Left lung (tissue), 10 donors: ENCODE measurements around the gene CASKIN1. TPM values are rescaled to one million over a fixed set of nuclear protein-coding genes. Genes with fewer than 3 reads are reported as not detected.

Experiments used
- ATAC-seq: fragments of 200-7000 bp; cut with Tn5 transposase; one replicate; pipeline ENCODE4 v1.9.1; 2020; ENCODE audit warnings: moderate library complexity
- DNase-seq, 4 donors: peaks; one replicate each; pipeline ENCODE4 v3.0.0-alpha.2; 2013 to 2020
- H3K27ac ChIP-seq, 2 donors: fragments of 200-600 bp; sonication (generic) in 1 of 2; one replicate each; pipeline versions ENCODE4 v1.5.0 to v1.8.0; 2020 to 2021
- H3K27me3 ChIP-seq, 2 donors: fragments of 200-600 bp; sonication (generic) in 1 of 2; one replicate each; pipeline versions ENCODE4 v1.5.0 to v1.8.0; 2020 to 2021
- H3K36me3 ChIP-seq, 2 donors: fragments of 200-600 bp; sonication (generic) in 1 of 2; one replicate each; pipeline versions ENCODE4 v1.5.0 to v1.8.0; 2020 to 2021
- H3K4me1 ChIP-seq, 2 donors: fragments of 200-600 bp; one replicate each; pipeline ENCODE4 v1.8.0; 2021
- H3K4me3 ChIP-seq, 2 donors: fragments of 200-600 bp; sonication (generic) in 1 of 2; one replicate each; pipeline versions ENCODE4 v1.5.0 to v1.8.0; 2020 to 2021; ENCODE audit warnings: mild to moderate bottlenecking in 1 of 2
- H3K9me3 ChIP-seq, 2 donors: fragments of 200-600 bp; sonication (generic) in 1 of 2; one replicate each; pipeline versions ENCODE4 v1.5.0 to v1.8.0; 2020 to 2021
- intact Hi-C, 2 donors: fragments of 100-400 bp; cut with DNase I; formaldehyde crosslinking; loops; one replicate each; pipeline versions ENCODE4 v1.11.2 to v1.14.2; 2022
- polyA plus RNA-seq, 6 donors: library from polyadenylated mRNA; unstranded; fragments of 120-200 nt; gene quantifications; one replicate each; pipeline ENCODE4 v1.2.1, GENCODE V29; 2013; ENCODE audit not compliant: insufficient read length in 6 of 6
- total RNA-seq, 2 donors: library from RNA; stranded (reverse); fragmentation: NEBNext Ultra II Directional; extraction: Animal tissue kit (Norgen Biotek cat#: 25700); gene quantifications; one replicate each; pipeline ENCODE4 v1.2.1, GENCODE V29; 2021
- TF ChIP-seq, protein P1 (sequence below), 2 donors: fragments of 200-600 bp; sonication (generic) in 1 of 2; IDR thresholded peaks; one replicate each; pipeline versions ENCODE4 v1.5.0 to v1.8.0; 2021; ENCODE audit warnings: antibody characterized with exemption in 2 of 2
- donor health status: DM: no; HTN: yes; CAD: no.
- donor health status: DM: no; HTN: no; CAD: no.

Gene CASKIN1
- total and polyA plus RNA-seq, 8 donors: 0.05 to 0.56 (median 0.32) TPM

DNA sequence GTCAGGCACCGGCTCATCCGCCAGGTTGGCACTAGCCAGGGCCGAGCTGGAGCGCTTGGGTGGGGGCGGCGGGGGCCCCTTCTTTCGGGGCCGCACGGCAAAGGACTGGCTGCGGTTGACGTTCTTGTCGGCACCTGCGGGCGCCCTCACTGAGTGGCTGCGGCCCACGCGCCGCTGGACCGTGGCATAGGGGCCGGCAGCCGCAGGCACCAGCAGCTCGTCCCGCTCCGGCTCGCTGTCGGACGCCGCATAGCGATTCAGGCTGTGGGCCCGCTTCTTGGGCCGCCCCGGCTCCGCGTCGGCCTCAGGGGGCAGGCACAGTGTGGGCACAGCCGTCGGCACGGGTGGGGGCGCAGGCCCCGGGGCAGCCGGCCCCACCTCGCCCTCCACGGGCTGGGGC is 15.9 kb downstream of the CASKIN1 start:
- ATAC-seq (no peak), DNase-seq (no peak)
- H3K36me3 ChIP-seq: peaks cover 0 to 32% of the 10 kb centered on the region in 2 donors

DNA sequence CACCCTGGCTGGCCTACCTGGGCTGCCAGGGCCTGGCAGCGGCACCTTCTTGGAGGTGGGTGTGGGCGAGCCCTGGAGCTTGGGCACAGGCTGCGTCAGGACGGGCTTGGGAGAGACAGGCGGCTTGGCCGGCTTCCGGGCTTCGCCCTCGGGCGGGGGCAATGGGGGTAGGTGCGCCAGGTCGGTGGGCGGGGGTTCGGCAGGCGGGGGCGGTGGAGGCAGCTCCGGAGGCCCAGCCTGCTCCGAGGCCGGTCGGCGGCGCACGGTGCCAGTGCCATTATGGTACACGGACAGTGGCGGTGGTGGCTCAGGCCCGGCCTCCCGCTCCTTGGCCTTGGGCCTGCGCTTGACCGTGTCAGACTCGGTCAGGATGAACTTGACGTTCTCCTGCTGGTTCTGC is 16.8 kb downstream of the CASKIN1 start:
- Histone ChIP-seq H3K9me3 (peaks cover 0 to 3% of the 10 kb centered on the region in 2 donors), H3K27me3 (no peaks in the 10 kb centered on the region), H3K27ac (no peak overlapping the region), H3K36me3 (peaks cover 0 to 40% of the 10 kb centered on the region in 2 donors), H3K4me1 (no peaks in the 10 kb centered on the region), H3K4me3 (no peak overlapping the region)
- TF ChIP-seq, protein P1, sequence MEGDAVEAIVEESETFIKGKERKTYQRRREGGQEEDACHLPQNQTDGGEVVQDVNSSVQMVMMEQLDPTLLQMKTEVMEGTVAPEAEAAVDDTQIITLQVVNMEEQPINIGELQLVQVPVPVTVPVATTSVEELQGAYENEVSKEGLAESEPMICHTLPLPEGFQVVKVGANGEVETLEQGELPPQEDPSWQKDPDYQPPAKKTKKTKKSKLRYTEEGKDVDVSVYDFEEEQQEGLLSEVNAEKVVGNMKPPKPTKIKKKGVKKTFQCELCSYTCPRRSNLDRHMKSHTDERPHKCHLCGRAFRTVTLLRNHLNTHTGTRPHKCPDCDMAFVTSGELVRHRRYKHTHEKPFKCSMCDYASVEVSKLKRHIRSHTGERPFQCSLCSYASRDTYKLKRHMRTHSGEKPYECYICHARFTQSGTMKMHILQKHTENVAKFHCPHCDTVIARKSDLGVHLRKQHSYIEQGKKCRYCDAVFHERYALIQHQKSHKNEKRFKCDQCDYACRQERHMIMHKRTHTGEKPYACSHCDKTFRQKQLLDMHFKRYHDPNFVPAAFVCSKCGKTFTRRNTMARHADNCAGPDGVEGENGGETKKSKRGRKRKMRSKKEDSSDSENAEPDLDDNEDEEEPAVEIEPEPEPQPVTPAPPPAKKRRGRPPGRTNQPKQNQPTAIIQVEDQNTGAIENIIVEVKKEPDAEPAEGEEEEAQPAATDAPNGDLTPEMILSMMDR (IDR thresholded peaks at IDR 0.05): no peak
- intact Hi-C loops: no loop called here
- DNase-seq (no peak), ATAC-seq (no peak)

More for the DNA sequence above, 15.9 kb downstream of the CASKIN1 start:
- intact Hi-C loops: no loop called here
- no peaks in the 10 kb centered on the region for H3K27me3 ChIP-seq
- no peak overlapping the region for H3K27ac ChIP-seq
- TF ChIP-seq, protein P1 (IDR thresholded peaks at IDR 0.05): no peak
- H3K4me1 ChIP-seq: no peaks in the 10 kb centered on the region
- peaks cover 0 to 3% of the 10 kb centered on the region in 2 donors for H3K9me3 ChIP-seq
- no peak overlapping the region for H3K4me3 ChIP-seq

DNA sequence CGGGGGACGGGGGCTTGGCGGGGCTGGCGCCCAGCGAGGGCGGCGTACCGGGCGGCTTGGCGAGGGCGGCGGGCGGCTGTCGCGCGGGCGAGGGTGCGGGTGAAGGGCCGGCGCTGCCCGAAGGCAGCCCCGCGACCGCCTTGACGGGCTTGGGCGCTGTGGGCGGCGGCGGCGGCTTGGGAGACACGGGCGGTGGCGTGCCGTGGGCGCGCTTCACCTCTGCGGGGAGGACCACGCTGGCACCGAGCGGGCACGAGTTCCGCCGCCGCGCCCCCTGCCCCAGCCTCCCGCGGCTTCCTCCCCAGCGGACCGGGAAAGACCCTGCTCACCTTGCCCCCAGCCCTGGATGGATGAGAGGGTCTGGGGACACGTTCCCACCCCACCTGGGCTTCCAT is 17.3 kb downstream of the CASKIN1 start:
- ATAC-seq (no peak), DNase-seq (no peak)
- peaks cover 0 to 45% of the 10 kb centered on the region in 2 donors for H3K36me3 ChIP-seq
- H3K9me3 ChIP-seq: peaks cover 0 to 3% of the 10 kb centered on the region in 2 donors
- TF ChIP-seq, protein P1 (IDR thresholded peaks at IDR 0.05): no peak
- no peaks in the 10 kb centered on the region for H3K4me1 ChIP-seq
- H3K27me3 ChIP-seq: no peaks in the 10 kb centered on the region
- intact Hi-C loops: no loop called here
- H3K27ac ChIP-seq: no peak overlapping the region
- no peak overlapping the region for H3K4me3 ChIP-seq

DNA sequence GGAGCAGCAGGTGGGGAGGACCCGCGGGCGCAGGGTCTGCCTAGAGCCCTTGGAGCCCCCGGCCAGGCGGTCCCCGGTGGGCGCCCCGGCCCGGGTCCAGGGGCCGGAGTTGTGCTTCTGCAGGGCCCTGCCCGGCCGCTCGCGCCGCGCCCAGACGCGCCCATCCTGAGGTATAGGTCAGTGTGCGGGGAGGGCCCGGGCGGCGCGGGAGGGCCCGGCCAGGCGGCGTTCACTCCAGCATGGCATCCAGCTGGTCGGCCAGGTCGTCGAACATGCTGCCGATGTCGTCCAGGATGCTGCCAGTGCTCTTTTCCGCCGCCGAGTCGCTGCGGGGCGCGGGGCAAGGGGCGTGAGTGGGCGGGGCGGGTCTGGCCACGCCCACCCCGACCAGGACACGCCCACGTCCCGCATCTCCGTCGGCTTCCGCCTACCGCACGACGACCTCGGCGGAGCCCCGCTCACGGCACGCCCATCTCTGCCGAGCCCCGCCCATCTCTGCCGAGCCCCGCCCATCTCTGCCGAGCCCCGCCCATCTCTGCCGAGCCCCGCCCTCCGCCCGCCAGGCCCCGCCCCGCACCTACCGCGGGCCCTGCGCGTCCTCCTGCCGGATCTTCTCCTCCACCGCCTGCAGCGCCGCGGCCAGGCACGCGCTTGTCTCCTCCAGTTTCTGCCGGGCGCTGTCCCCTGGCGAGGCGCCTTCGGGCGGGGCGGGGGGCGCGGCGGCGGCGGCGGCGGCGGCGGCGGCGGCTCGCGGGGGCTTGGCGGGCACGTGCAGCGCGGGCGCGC is 17.9 kb downstream of the CASKIN1 start:
- no peak overlapping the region for H3K27ac ChIP-seq
- no peak overlapping the region for H3K4me3 ChIP-seq
- no peaks in the 10 kb centered on the region for H3K4me1 ChIP-seq
- H3K27me3 ChIP-seq: no peaks in the 10 kb centered on the region
- H3K36me3 ChIP-seq: peaks cover 0 to 51% of the 10 kb centered on the region in 2 donors
- DNase-seq (no peak), ATAC-seq (peak; percentile 35)
- intact Hi-C loops: no loop called here
- H3K9me3 ChIP-seq: peaks cover 0 to 3% of the 10 kb centered on the region in 2 donors
- TF ChIP-seq, protein P1 (IDR thresholded peaks at IDR 0.05): no peak

DNA sequence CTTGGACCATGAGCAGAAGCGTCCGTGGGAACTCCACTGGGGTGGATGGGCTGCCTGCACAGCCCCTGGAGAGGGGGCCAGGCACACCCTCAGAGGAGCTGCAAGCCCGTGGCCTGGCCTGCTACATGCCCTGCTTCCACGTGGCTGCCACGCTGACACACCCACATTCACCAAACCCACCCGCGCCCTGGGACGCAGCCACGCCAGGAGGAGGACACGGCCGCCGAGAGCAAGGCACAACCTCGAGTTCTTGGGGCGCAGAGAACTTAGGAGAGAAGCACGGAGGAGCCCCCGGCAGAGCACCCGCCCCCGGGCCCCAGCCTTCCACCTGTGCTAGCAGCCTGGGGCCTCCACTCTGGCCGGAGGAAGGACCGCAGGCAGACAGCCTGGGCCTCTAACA is 18.8 kb downstream of the CASKIN1 start:
- TF ChIP-seq, protein P1 (IDR thresholded peaks at IDR 0.05): no peak

More for the DNA sequence above, 18.8 kb downstream of the CASKIN1 start:
- no peak overlapping the region for H3K4me3 ChIP-seq
- peaks cover 0 to 61% of the 10 kb centered on the region in 2 donors for H3K36me3 ChIP-seq
- no peak for ATAC-seq
- H3K27ac ChIP-seq: no peak overlapping the region
- H3K4me1 ChIP-seq: no peaks in the 10 kb centered on the region
- DNase-seq: no peak
- peaks cover 0 to 3% of the 10 kb centered on the region in 2 donors for H3K9me3 ChIP-seq
- intact Hi-C loops: no loop called here
- no peaks in the 10 kb centered on the region for H3K27me3 ChIP-seq
